Fibroblast of pulmonary artery (primary cell): ENCODE data around the gene EPHB3.
A peak's percentile ranks its signal among the peaks of the same experiment; 100 is the strongest.

Experiments used
- DNase-seq: peaks from one replicate; pipeline ENCODE4 v3.0.0-alpha.2; 2010; ENCODE audit warnings: low read depth
- H3K4me3 ChIP-seq: replicated peaks from 2 replicates; pipeline ENCODE4 v1.5.1; 2011; ENCODE audit warnings: low read depth, mild to moderate bottlenecking, control low read depth, low read length, moderate library complexity
- TF ChIP-seq, protein P1 (sequence below): IDR thresholded peaks from 2 replicates; pipeline ENCODE4 v1.5.1; 2011; ENCODE audit warnings: mild to moderate bottlenecking, control low read depth, low read length, inconsistent platforms; ENCODE audit errors: missing control alignments

Gene EPHB3

DNA sequence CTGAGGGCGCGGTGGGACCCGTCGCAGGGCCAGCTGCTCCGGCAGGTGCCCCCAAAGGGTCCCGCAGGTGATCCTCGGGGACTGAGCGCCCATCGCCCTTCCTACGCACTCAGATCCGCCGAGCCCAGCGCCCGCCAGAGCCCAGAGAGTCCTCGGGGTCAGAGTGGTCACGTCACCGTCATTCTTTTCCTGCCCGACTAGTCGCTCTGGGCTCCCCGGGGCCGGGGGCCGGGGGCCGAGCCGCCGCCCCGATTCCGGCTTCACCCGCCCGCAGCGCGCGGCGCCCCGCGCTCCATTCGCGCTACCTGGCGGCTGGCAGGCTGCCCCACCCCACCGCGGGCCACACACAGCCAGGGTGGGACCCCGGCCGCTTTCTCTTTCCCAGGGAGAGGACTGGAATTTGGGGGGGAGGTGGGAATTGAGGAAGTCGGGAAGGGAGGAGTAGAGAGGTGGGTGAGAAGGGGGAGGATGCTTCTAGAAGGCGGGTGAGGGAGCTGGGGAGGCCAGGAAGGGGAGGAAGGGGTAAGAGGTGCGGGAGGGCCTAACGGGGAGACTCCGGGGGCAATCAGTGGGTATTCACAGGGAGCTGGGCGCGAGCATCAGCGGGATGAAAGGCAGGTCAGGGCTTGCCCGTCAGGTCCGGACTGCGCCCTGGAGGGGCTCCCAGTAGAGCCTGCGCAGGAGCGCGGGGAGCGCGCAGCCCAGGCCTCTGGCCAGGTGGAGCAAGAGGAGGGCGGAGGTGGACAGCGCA, 36.1 kb upstream of the EPHB3 start:
- peak overlapping the region; percentile 46 for H3K4me3 ChIP-seq
- no peak for DNase-seq
- TF ChIP-seq, protein P1, sequence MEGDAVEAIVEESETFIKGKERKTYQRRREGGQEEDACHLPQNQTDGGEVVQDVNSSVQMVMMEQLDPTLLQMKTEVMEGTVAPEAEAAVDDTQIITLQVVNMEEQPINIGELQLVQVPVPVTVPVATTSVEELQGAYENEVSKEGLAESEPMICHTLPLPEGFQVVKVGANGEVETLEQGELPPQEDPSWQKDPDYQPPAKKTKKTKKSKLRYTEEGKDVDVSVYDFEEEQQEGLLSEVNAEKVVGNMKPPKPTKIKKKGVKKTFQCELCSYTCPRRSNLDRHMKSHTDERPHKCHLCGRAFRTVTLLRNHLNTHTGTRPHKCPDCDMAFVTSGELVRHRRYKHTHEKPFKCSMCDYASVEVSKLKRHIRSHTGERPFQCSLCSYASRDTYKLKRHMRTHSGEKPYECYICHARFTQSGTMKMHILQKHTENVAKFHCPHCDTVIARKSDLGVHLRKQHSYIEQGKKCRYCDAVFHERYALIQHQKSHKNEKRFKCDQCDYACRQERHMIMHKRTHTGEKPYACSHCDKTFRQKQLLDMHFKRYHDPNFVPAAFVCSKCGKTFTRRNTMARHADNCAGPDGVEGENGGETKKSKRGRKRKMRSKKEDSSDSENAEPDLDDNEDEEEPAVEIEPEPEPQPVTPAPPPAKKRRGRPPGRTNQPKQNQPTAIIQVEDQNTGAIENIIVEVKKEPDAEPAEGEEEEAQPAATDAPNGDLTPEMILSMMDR: no peak

DNA sequence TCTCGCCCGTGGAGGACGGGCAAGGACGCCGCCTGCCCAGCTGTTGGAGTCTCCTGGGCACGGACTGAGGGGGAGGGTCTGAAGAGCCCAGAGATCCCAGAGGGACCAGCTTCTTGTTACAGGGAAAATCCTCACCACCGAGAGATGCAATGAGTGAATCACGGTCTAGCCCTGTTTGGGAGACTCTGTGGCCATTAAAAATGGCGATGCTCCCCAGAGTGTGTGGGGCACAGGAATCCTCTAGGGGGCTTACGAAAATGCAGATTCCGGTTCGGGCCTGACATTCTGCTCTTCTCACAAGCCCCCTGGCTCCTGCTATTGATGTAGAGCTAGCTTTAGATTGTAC, 35.5 kb upstream of the EPHB3 start:
- no peak overlapping the region for H3K4me3 ChIP-seq
- TF ChIP-seq, protein P1: no peak
- no peak for DNase-seq

DNA sequence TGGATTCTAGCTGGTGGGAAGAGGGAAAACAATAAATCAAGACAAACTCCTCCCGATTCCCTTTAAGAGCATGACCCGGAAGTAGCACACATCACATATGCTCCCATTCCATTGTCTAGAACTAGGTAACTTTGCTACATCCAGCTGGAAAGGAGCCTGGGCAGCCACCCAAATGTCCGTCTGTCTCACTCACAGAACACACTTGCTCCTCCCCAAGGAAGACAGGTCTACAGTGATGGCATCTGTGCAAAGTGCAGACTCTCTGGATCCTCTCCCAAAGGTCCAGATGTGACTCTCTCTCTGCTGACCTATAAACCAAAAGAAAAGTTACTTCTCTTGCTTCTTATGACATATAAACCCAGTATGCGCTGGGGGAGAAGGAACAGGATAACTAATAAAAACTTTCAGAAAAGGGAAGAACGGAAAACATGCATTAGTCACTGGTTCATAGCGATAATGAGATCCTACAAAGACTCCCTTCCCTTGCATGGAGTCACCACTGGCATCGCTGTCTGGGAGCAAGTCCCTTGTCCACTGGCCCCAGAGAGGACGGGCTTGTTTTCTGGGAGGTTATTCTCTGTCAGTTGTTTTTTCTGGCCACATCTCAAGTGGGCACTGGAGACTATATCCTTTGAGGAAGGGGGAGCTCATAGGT, 29.8 kb upstream of the EPHB3 start:
- TF ChIP-seq, protein P1: no peak
- peak; percentile 41 for DNase-seq
- no peak overlapping the region for H3K4me3 ChIP-seq

DNA sequence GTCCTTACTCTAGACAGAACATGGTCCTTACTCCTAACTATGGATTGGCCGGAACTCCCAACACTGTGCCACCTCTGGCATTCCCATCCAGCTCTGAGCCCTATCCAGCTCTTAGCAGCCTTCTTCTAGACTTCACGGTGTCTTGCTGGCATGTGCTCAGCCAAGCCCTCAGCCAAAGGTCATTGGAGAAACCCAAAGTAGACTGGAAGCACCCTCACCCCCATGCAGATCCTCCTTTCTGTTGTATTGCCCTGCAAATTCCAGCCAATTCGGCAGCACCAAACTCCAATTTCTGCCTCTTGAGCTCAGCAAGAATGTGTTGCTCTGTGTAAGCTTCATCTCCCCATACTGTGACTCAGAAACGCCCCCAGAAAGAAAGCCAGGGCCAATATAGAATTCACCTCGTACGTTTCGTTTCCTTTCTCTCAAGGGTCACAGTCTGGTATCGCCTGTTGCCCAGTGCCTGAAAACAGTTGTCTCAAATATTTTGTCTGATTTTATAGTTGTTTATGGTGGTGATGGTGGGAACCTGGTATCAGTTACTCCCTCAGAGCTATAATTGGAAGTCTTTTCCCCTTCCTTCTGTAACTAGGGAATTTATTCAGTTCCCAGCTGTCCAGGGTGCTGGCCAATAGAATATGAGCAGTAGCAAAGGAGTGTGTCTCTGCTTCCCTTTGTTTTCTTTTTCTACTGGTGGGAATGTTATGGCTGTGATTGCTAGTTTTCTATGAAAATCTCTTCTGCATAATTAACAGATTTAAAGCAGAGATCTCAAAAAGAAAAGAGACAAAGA, 28.4 kb upstream of the EPHB3 start:
- DNase-seq: no peak
- H3K4me3 ChIP-seq: no peak overlapping the region
- TF ChIP-seq, protein P1: no peak

DNA sequence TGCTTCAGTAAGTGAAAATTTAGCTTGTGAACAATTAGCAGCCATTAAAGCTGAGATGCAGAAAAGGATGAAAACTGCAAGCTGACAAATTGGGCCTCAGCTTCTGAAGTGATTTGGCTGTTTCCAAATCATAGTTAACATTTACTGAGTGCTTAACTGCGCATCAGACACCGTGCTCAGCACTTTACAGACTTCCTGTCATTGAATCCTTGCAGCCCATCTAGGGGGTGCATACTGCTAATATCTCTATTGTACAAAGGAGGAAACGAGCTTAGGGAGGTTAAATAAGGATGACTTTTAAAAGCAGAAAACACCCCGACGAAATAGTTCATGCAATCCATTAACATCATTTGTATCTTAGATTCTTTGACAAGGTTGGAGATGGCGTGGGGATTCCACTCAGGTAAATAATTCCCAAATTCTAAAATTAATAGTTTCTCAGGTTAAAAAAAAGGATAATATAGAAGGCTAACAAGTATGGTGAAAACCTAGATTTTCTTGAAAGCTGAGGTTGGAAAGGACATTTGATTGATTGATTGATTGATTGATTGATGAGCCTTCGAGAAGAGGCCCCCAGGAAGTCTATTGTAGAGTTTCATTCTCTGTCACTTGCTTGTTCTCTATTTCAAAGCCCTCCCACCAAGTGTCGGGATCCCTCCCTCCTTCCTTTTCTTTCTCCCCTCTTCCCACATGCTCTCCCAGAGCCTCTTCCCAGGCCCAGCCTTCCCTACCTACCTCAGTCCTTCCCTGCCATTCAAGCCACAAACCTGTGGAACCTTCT, 23.5 kb upstream of the EPHB3 start:
- H3K4me3 ChIP-seq: no peak overlapping the region
- no peak for DNase-seq
- TF ChIP-seq, protein P1: no peak

DNA sequence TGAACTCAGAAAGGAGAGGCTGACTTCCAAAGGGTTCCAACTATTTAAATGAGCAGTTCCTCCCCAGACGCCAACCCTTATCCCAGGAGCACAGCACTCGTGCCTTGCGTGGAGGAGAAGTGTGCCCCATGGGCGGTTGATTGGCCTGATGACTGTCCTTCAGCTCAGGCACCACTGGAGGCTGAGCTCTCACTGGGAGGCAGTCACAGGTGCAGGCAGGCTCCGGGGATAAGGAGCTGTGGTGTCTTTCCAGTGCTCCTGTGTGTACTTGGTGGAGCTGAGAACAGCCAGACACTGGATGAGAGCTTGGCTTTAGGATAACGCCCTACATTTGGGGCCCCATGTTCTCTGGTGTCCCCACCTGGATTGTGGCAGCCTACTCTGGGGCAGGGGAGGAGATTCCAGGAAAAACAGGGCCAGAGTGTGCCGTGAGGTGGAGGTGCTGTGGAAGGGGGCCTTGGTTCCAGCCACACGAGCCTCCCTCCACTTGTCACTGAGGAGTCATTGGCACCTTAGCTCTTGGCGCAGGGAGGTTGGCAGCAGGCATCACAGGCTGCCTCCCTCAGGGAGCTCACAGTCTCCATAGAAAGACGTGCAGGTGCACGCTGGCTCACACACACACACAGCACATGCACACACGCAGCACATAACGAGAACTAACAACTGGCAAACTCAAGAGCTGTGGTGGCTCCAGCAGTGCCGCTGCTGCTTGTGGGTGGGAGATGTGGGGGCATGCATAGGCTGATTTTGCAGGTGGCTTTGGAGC, 22.7 kb upstream of the EPHB3 start:
- DNase-seq: no peak
- H3K4me3 ChIP-seq: no peak overlapping the region
- TF ChIP-seq, protein P1: no peak
